GM19467 (cell line): ENCODE measurements around the gene LTO1.

Source experiments
- ATAC-seq: cut with Tn5 transposase; IDR thresholded peaks from one replicate; pipeline ENCODE4 v1.9.1; 2021; ENCODE audit warnings: mild to moderate bottlenecking, moderate library complexity; ENCODE audit not compliant: unreplicated experiment

The LTO1 gene

DNA sequence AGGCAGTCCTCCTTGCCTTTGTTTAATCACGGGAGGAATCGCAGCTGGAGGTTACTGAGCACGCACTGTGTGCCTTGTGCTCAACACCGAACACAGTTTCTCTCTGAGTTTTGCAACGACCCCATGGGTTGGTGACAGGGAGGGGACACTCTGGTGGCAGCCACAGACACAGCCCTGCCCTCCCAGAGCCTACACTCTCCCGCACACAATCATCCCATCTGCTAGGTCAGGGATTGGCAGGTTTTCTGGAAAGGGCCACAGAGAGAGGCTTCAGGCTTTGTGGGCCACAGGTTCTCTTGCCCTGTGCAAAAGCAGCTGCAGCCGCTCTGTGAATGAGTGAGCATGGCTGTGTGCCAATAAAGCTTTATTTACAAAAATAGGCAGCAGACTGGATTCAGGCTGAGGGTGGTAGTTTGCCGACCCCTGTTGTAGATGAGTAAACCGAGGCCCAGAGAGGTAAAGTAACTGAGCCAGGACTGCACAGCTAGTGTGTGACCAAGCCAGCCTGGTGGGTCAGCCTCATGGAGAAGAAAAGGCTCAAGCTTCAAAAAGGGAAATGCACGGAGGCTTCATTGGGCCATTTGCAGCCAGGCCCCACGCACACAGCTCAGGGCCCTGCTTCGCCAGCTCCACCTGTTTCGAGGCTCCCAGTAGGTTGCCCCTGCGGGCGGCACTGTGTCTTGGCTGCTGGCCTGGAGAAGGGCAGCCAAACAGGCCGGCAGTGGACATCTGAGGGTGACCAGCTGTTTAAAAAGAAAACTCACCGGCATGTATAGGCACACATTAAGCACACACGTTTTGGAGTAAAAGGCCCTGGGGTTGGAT, 16.3 kb downstream of the LTO1 start:
- no peak for ATAC-seq

DNA sequence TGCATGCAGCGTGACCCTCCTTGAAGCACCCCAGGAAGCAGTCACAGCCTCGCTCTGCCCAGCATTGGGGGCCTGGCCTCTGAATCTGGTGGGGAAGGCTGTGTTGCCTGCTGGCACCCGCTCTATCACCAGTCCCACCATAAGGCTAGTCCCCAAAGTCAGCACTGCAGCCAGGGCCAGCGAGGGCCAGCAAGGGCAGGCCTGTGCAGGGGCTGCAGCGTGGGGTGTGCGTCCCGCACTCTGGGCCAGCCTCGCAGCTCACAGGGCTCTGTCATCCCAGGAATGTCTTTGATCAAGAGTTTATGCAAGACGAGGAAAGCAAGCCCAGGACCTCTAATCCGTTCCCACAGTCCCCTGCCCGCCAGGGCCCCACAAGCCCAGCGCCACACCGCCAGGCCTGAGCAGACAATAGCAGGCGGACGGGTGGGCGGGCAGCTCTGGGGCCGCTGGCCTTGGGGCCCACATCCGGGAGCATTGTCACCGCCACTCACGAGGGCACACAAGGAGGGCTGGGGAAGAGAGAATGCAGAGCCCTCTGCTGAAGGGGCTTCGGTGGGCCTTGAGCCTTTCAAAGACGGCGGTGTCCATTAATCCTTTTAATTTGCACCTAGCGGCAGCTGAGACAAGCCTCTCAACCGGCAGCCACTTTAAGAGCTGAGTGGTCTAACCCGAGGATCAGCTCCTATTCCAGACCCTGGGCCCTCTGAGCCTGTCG, 17.1 kb downstream of the LTO1 start:
- ATAC-seq, result no peak

DNA sequence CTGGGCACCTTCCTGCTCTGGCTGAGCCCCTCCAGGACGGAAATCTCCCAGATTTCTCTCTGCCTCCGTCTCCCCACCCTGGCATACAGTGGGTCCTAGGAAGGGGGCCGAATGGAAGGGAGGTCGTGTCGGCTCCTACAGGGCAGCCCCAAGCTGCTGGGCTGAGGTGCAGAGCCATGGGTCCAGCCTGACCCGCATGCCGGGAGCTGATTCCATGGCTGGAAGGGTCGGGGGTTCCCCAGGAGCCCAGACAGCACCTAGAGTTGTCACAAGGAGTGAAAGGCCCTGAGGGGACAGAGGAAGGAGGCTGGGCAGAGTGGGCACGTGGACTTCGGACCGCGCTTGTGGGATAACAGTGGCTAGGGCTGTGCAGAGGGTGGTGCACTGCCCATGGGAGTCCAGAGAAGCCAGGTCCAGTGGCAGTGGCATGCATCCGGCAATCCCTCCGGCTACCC, 17.7 kb downstream of the LTO1 start:
- no peak for ATAC-seq

DNA sequence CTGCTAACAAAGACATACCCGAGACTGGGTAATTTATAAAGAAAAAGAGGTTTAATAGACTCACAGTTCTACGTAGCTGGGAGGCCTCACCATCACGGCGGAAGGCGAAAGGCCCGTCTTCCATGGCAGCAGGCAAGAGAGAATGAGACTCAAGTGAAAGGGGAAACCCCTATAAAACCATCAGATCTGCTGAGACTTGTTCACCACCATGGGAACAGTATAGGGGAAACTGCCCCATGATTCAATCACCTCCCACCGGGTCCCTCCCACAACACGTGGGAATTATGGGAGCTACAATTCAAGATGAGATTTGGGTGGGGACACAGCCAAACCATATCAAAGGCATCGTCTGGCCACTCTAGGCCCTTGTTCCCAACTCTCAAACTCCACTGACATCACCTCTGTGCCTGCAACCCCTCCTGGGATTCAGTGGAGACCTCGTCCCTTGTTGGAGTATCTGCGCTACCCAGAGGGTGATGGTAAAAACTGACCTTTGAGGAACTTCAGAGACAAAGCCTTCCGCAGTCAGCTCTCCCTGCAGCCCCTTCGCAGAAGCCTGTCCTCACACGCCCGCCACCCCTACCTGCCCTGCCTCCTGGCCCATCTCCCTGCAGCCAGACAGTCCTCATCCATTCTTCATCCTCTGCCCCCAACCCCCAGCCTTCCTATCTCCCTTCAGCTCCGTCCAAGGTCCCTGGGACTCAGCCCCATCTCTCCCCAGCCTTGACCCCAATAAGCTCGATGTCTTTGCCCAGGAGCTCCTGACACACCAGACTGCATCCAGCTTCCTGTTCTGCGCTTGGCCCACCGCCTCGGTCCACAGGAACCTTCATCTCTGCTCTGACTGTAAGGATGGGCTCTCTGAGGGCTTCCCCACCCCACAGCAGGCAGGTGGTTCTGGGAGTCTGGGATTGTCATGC, 18.4 kb downstream of the LTO1 start:
- ATAC-seq, result no peak

DNA sequence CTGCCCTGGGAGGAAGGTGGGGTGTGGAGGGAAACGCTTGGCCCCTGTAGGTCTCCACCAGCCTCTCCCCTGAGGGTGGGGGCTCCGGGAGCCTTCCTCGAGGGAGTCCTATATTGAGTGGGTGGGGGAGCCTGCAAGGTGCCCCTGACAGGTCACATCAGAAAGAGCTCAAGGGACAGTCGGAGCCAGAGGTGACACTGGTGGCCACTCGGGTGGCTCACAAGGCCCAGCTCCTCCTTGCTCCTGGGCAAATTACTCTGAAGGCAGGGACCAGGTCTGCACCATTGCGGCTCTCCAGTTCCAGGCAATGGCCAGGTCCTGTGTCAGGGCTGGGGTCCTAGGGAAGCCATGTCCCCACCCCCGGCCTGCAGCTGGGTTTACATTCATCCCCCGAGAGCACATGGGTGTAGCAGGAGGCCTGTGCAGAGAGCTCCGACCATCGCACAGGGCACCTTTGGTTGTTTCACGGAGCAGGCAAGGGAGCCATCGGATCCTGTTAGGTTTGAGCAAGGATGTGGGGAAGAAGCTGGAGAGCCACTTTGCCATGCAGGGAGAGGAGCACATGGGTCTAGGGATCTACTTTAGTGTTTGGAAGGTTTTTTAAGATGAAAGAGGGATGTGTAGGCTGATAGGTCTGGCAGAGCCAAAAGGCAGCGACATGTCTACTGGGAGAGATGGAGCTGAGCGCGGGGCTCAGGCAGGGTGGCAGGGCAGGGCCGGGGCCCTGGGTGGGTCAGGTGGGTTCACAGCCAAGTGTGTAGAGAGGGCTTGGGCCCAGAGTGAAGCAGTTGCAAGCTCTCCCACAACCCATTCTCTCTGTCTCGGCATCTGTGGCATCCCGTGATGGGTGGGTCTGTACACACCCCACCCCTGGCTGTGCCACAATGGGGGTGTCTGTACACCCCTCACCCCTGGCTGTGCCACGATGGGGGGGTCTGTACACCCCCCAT, 19.4 kb downstream of the LTO1 start:
- ATAC-seq, result no peak

DNA sequence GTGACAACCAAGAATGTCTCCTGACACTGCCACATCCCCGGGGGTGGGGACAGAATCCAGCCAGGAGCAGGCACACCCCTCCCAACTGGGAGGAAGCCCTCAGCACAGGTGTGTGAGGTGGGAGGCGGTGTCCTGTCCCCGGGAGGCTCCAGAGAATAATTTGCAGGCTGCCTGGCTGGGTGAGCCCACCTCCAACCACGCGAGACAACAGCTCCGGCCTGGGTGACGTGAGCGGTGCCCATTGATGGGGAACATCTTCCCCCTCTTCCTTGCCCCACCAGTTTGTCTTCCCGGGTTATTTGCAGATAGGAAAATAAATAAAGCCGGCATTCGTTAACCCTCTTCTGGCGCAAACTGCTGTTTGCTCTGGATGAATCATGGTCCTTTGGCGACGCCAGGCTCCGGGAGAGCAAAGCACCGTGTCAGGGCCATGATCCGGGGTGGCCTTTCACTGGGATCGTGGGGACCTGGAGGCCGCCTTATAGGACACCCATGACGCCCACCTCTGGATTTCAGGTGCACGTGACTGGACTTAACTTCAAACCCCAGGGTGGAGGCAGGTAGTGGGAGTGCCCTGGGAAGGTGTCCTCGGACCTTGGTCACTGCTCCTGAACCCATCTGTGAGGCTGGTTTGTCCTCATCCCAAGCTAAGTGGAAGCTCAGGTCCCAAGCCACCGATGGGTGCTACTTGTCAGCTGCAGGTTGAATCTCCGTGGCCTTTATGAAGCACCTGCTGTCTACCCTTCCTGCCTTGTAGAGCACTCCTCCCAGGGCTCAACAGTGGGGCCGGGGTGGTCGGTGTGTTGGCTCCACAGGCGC, 20.3 kb downstream of the LTO1 start:
- ATAC-seq, result no peak

DNA sequence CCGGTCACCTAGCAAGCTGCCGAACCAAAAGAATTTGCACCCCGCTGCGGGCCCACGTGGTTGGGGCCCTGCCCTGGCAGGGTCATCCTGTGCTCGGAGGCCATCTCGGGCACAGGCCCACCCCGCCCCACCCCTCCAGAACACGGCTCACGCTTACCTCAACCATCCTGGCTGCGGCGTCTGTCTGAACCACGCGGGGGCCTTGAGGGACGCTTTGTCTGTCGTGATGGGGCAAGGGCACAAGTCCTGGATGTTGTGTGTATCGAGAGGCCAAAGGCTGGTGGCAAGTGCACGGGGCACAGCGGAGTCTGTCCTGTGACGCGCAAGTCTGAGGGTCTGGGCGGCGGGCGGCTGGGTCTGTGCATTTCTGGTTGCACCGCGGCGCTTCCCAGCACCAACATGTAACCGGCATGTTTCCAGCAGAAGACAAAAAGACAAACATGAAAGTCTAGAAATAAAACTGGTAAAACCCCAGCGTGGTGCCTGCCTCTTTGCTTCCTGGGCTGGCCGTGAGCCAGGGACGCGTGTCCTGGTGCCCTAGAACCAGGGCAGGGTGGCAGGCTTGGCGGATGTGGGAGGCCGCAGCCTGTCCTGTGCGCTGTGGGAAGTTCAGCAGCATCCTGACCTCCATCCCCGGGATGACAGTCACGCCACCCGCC, 21.0 kb downstream of the LTO1 start:
- ATAC-seq, result no peak

DNA sequence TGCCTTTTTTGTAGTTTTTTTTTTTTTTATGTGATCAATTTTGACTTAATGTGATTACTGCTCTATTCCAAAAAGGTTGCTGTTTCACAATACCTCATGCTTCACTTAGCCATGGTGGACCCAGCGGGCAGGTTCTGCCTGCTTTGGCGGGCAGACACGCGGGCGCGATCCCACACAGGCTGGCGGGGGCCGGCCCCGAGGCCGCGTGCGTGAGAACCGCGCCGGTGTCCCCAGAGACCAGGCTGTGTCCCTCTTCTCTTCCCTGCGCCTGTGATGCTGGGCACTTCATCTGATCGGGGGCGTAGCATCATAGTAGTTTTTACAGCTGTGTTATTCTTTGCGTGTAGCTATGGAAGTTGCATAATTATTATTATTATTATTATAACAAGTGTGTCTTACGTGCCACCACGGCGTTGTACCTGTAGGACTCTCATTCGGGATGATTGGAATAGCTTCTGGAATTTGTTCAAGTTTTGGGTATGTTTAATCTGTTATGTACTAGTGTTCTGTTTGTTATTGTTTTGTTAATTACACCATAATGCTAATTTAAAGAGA, 21.7 kb downstream of the LTO1 start:
- ATAC-seq, result no peak

DNA sequence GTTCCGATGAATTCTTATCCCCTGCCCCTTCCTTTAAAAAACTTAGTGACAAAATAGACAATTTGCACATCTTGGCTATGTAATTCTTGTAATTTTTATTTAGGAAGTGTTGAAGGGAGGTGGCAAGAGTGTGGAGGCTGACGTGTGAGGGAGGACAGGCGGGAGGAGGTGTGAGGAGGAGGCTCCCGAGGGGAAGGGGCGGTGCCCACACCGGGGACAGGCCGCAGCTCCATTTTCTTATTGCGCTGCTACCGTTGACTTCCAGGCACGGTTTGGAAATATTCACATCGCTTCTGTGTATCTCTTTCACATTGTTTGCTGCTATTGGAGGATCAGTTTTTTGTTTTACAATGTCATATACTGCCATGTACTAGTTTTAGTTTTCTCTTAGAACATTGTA, 22.2 kb downstream of the LTO1 start:
- ATAC-seq, result no peak

DNA sequence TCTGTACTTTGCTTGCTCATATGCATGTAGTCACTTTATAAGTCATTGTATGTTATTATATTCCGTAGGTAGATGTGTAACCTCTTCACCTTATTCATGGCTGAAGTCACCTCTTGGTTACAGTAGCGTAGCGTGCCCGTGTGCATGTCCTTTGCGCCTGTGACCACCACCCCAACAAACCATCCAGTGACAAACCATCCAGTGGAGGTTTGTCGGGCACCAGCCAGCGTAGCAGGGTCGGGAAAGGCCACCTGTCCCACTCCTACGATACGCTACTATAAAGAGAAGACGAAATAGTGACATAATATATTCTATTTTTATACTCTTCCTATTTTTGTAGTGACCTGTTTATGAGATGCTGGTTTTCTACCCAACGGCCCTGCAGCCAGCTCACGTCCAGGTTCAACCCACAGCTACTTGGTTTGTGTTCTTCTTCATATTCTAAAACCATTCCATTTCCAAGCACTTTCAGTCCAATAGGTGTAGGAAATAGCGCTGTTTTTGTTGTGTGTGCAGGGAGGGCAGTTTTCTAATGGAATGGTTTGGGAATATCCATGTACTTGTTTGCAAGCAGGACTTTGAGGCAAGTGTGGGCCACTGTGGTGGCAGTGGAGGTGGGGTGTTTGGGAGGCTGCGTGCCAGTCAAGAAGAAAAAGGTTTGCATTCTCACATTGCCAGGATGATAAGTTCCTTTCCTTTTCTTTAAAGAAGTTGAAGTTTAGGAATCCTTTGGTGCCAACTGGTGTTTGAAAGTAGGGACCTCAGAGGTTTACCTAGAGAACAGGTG, 23.1 kb downstream of the LTO1 start:
- no peak for ATAC-seq

DNA sequence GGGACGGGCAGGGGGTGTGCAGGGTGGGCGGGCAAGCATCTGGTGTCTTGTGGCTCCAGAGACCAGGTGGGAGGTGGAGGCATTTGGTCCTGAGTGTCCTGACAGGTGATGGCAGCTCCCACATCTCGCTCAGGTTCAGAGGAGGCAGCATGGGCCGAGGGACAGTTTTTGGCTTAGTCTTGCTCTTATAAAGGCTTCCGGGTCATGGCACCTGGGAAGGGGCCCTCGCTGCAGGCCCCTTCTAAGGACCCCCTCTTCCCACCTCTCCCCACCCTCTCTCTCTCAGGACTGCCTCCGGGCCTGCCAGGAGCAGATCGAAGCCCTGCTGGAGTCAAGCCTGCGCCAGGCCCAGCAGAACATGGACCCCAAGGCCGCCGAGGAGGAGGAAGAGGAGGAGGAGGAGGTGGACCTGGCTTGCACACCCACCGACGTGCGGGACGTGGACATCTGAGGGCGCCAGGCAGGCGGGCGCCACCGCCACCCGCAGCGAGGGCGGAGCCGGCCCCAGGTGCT, 24.3 kb downstream of the LTO1 start:
- ATAC-seq, result no peak

DNA sequence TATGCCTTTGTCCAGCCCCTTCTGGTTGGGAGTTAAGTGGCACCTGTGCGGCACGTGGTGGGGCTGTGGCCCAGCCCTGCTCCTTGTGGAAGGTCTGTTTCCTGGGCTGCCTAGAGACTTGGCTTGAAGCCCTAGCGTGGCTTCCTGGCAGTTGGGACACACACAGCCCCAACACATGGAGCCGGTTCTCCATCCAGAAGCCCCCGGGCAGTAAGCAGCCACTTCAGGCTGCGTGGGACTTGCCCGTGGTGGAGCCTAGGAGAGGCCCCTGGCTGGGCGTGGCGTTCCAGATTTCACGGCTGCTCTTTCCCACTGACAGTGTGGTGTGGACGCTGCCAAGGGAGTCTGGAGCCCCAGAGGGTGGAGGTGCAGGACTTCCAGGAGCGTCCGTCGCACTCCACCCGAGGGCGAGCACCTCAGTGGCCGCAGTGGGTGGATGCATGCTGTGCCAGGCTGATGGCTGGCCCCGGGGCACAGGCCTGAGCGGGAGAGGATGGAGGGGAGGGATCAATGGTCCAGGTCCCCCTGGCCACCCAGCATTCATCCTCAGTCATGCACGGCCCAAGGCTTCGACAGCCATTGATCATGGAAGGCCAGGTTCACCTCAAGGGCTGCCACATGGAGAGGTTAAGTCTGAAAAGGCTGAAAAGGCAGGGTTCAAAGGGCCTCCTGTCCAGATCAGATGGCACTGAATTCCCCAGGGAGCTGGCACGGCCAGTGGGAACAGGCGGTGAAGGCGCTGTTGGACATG, 24.9 kb downstream of the LTO1 start:
- ATAC-seq, result no peak

DNA sequence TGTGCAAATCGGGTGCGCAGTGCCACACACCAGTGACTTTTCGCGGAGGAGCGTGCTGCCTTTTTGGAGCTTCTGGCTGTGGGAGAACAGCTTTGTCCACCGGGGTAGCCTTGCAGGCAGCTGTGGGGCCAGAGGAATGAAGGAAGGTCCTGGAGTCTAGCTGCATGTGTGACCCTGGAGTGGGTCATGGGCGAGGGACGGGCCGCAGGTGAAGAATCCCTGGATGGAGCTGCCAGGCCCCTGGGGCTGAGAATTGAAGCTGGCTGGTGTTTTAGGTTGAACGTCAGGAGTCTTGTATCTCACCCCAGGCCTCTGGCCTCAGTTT, 25.6 kb downstream of the LTO1 start:
- ATAC-seq, result no peak

DNA sequence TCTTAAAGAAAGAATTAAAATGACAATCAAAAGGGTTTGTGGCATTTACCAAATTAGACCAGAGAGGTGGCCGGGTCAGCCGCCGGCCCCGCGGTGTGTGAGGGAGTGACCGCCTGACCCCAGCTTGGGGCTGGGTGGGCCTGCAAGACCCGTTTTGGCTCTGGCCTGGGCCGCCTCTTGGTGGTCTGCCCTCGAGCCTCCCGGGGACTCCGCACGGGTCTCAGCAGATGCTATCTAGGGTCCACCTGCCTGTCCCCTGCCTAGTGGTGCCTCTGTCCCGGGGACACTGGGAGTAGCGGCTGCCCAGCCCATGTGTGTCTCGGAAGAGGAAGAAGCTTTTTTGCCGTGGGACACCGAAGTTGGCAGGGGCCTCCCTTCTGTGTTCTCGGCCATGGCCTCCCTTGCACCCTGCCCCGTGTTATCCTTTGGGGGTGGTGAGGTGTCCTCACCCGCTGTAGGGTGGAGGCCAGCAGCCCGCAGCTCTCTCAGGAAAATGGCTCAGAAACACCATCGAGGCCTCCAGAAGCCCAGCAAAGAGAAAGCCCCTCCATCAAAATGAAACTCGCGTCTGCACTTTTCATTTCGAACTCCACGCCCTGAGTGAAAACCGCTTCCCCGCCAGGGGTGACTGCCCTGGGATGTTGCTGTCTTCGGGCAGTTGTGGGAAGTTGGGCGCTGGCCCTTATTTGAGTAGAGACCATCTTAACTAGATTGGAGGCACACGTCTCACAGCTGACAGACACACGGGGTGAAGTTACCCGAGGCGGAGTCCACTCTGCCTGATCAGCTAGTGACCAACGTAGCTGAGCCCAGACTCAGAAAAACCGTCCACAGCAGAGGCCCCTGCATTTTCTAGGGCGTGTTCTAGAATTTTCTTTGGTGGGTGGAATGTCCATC, 26.2 kb downstream of the LTO1 start:
- no peak for ATAC-seq

DNA sequence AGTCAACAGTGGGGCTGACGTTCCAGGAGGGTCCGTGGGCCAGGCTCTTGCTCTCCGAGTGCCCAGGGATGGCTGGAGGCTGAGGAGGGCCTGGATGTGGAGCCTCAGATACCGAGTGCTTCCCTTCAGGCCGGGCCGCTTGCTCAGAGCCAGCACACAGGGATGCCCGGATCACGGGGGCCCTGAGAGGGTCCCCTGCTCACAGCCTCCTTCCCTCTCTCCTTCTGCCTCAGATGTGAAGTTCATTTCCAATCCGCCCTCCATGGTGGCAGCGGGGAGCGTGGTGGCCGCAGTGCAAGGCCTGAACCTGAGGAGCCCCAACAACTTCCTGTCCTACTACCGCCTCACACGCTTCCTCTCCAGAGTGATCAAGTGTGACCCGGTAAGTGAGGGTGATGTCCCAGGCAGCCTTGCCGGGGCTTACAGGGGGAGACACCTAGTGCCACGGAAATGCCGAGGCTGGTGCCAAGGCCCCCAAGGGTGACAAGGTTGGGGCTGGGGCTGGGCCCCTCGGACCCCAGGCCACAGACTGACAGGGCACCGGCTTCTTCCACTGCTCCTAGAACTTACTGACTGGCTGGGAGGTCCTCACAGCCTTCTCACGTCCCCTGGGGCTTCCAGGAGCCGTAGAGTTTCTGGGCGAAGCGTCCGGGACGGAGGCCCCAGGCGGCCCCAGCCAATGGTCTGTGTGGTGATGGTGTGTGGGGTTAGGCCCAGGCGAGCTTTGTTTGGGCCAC, 27.2 kb downstream of the LTO1 start:
- no peak for ATAC-seq
